Mucosa of rectum (tissue), 2 donors: ENCODE data around the gene ZC3H7B.
A peak's percentile ranks its signal among the peaks of the same experiment; 100 is the strongest.

Source experiments
- H3K27ac ChIP-seq, 2 donors: one replicate each; pipeline ENCODE4 v1.7.0; 2013; ENCODE audit warnings: inconsistent platforms in 2 of 2, low read depth in 2 of 2, low read length in 2 of 2
- H3K27me3 ChIP-seq, 2 donors: one replicate each; pipeline ENCODE4 v1.7.0; 2013; ENCODE audit warnings: low read length in 2 of 2; ENCODE audit not compliant: control insufficient read depth in 2 of 2, insufficient read depth in 2 of 2
- H3K36me3 ChIP-seq, 2 donors: one replicate each; pipeline ENCODE4 v1.7.0; 2013; ENCODE audit warnings: low read length in 2 of 2; ENCODE audit not compliant: control insufficient read depth in 2 of 2, insufficient read depth in 2 of 2
- H3K4me1 ChIP-seq, 2 donors: one replicate each; pipeline ENCODE4 v1.7.0; 2013; ENCODE audit warnings: low read length in 2 of 2, mild to moderate bottlenecking in 1 of 2; ENCODE audit not compliant: control insufficient read depth in 2 of 2, insufficient read depth in 2 of 2
- H3K4me3 ChIP-seq, 2 donors: one replicate each; pipeline ENCODE4 v1.7.0; 2013; ENCODE audit warnings: low read length in 2 of 2
- H3K9ac ChIP-seq, 2 donors: one replicate each; pipeline ENCODE4 v1.7.0; 2013; ENCODE audit warnings: low read length in 2 of 2, low read depth in 1 of 2, mild to moderate bottlenecking in 1 of 2
- H3K9me3 ChIP-seq, 2 donors: one replicate each; pipeline ENCODE4 v1.7.0; 2013; ENCODE audit warnings: low read length in 2 of 2; ENCODE audit not compliant: control insufficient read depth in 2 of 2
- donor health status: healthy.
- donor health status: Normal muscosa, but diverticular disease.

The ZC3H7B gene

DNA sequence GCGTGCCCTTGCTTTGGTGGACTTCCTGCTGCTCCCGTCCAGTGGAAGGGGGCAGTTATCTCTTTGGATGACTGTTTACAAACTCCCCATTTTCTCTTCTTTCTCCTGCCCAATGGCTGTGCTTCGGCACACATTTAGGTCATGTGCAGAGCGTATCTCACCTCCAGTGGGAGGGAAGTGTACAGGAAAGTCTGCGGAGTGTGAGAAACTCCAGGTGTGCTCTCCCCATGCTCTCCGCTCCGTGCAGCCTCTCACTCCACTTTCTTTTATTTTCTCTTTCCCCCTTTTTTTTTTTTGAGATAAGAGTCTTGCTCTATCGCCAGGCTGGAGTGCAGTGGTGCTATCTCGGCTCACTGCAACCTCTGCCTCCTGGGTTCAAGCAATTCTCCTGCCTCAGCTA lies 68.5 kb downstream of the ZC3H7B start:
- H3K27ac ChIP-seq: no peak overlapping the region
- H3K9me3 ChIP-seq: no peaks in the 10 kb centered on the region
- peaks cover 13 to 25% of the 10 kb centered on the region in 2 donors for H3K4me1 ChIP-seq
- no peaks in the 10 kb centered on the region for H3K36me3 ChIP-seq
- no peaks in the 10 kb centered on the region for H3K27me3 ChIP-seq
- no peak overlapping the region for H3K4me3 ChIP-seq
- no peak overlapping the region for H3K9ac ChIP-seq

GRCh38 chr22:41377846-41378245 lies 76.5 kb downstream of the ZC3H7B start:
- H3K27me3 ChIP-seq: no peaks in the 10 kb centered on the region
- H3K36me3 ChIP-seq: no peaks in the 10 kb centered on the region
- H3K9me3 ChIP-seq: no peaks in the 10 kb centered on the region
- no peak overlapping the region for H3K4me3 ChIP-seq
- H3K4me1 ChIP-seq: peaks cover 14 to 18% of the 10 kb centered on the region in 2 donors
- H3K9ac ChIP-seq: no peak overlapping the region
- H3K27ac ChIP-seq: no peak overlapping the region

GRCh38 chr22:41380993-41381328 lies 79.6 kb downstream of the ZC3H7B start:
- H3K4me3 ChIP-seq: peak overlapping the region; percentile 74 to 78
- peaks cover 21 to 35% of the 10 kb centered on the region in 2 donors for H3K4me1 ChIP-seq
- no peaks in the 10 kb centered on the region for H3K27me3 ChIP-seq
- peak overlapping the region; percentile 100 for H3K27ac ChIP-seq
- H3K36me3 ChIP-seq: no peaks in the 10 kb centered on the region
- H3K9me3 ChIP-seq: no peaks in the 10 kb centered on the region
- H3K9ac ChIP-seq: peak overlapping the region; percentile 92 to 95

- Histone ChIP-seq H3K9ac (peak within 1 kb of the TSS; percentile 92 to 95), H3K9me3 (no peaks in the 10 kb centered on the region), H3K27me3 (no peaks in the 10 kb centered on the region), H3K4me3 (peak within 1 kb of the TSS; percentile 82), H3K36me3 (no peaks in the 10 kb centered on the region), H3K4me1 (peaks cover 21 to 35% of the 10 kb centered on the region in 2 donors), H3K27ac (peak within 1 kb of the TSS; percentile 100)
Observed at GRCh38 chr22:41381329-41382097, 80.2 kb downstream of the ZC3H7B start, which contains the start of gene TEF. TSS of gene TEF (plus strand) at chr22:41381942. CDS start at chr22:41382045, 103 bp downstream.

DNA sequence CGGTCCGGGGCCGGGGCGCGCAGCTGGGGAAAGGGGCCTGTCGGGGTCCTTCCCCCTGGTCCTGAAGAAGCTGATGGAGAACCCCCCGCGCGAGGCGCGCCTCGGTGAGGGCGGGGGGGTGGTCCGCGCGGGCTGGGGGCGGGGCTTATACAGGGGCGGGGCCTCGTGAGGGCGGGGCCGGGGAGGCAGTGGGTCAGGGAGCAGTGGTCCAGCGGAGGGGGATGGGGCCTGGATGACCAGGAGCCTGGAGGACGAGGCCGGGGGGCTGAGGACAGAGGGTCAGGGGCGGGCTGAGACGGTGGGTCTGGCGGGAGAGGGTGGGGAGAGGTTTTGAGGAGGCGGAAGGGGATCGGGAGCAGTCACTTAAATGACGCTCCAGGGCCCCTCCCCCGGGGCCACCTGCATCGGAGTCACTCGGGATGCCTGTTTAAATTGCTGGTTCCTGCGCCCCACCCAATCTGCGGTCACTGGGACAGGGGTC lies 80.8 kb downstream of the ZC3H7B start:
- H3K27ac ChIP-seq: peak overlapping the region; percentile 100
- peaks cover 0 to under 1% of the 10 kb centered on the region in 2 donors for H3K36me3 ChIP-seq
- no peaks in the 10 kb centered on the region for H3K27me3 ChIP-seq
- peak overlapping the region; percentile 82 for H3K4me3 ChIP-seq
- H3K4me1 ChIP-seq: peaks cover 21 to 35% of the 10 kb centered on the region in 2 donors
- no peaks in the 10 kb centered on the region for H3K9me3 ChIP-seq
- peak overlapping the region; percentile 63 to 81 for H3K9ac ChIP-seq

DNA sequence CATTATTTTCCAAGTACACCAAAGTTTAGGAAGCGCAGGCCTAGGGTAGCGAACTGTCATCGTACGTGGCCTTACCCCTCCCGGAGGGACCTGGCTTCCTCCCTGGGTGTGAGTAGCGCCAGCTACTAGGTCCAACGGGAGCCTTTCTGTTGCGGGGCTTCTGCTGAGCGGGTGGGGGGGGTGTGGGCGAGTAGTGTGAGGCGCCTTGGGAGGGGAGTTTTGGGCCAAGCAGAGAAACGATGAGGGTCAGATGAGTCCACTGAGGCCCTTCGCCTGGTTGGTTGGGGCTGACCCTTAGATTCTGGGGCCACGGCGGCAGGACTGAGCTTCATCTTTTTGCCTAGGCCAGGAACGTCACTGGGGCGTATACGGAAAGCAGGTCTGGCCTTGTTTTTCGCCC lies 81.3 kb downstream of the ZC3H7B start:
- H3K9me3 ChIP-seq: no peaks in the 10 kb centered on the region
- peak overlapping the region; percentile 100 for H3K27ac ChIP-seq
- H3K27me3 ChIP-seq: no peaks in the 10 kb centered on the region
- peak overlapping the region; percentile 63 to 81 for H3K9ac ChIP-seq
- H3K36me3 ChIP-seq: peaks cover 4 to 5% of the 10 kb centered on the region in 2 donors
- peak overlapping the region; percentile 82 for H3K4me3 ChIP-seq
- peaks cover 21 to 35% of the 10 kb centered on the region in 2 donors for H3K4me1 ChIP-seq

DNA sequence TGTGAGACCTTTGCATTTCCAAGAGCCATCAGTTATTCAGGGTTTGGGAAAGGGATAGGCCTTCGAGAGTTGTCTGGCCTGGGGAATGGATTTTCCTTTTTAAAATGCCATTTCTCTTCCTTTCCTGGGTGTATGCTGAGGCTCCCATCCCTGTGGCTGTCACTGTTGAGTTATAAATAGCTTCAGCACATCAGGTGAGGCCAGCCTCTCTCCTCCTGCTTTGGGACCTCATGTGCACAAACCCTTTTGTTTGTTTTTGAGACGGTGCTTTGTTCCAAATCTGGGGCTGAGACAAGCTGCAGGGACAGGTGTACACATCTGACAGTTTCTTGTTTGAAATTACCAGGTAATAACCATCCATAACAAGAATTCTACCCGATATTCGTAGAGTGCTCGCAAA lies 81.8 kb downstream of the ZC3H7B start:
- Histone ChIP-seq H3K4me3 (peak overlapping the region; percentile 82), H3K27me3 (no peaks in the 10 kb centered on the region), H3K9ac (peak overlapping the region; percentile 63 to 81), H3K27ac (peak overlapping the region; percentile 100), H3K9me3 (no peaks in the 10 kb centered on the region), H3K36me3 (peaks cover 6 to 7% of the 10 kb centered on the region in 2 donors), H3K4me1 (peaks cover 21 to 35% of the 10 kb centered on the region in 2 donors)

GRCh38 chr22:41384128-41384527 lies 82.8 kb downstream of the ZC3H7B start:
- Histone ChIP-seq H3K9me3 (no peaks in the 10 kb centered on the region), H3K4me3 (no peak overlapping the region), H3K36me3 (peaks cover 12 to 15% of the 10 kb centered on the region in 2 donors), H3K27me3 (no peaks in the 10 kb centered on the region), H3K27ac (peak overlapping the region; percentile 100), H3K4me1 (peaks cover 21 to 35% of the 10 kb centered on the region in 2 donors), H3K9ac (no peak overlapping the region)

- Histone ChIP-seq H3K4me1 (peaks cover 13 to 22% of the 10 kb centered on the region in 2 donors), H3K9ac (no peak overlapping the region), H3K27me3 (no peaks in the 10 kb centered on the region), H3K9me3 (no peaks in the 10 kb centered on the region), H3K36me3 (peaks cover 23 to 33% of the 10 kb centered on the region in 2 donors), H3K27ac (no peak overlapping the region), H3K4me3 (no peak overlapping the region)
Observed at GRCh38 chr22:41387341-41387740, 86.0 kb downstream of the ZC3H7B start.

DNA sequence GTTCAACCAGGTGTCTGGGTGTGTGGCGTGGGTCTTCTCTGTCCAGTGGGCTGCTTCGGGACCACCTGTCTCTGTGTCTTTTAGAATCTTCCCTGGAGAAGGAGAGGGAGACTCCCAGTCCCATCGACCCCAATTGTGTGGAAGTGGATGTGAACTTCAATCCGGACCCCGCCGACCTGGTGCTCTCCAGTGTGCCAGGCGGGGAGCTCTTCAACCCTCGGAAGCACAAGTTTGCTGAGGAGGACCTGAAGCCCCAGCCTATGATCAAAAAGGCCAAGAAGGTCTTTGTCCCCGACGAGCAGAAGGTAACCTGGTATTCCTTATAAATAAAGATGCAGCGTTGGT lies 92.7 kb downstream of the ZC3H7B start:
- no peak overlapping the region for H3K9ac ChIP-seq
- H3K27me3 ChIP-seq: no peaks in the 10 kb centered on the region
- H3K4me1 ChIP-seq: peaks cover 13 to 15% of the 10 kb centered on the region in 2 donors
- no peaks in the 10 kb centered on the region for H3K9me3 ChIP-seq
- H3K27ac ChIP-seq: no peak overlapping the region
- H3K36me3 ChIP-seq: peaks cover 51 to 60% of the 10 kb centered on the region in 2 donors
- no peak overlapping the region for H3K4me3 ChIP-seq
